GM12891 (cell line): ENCODE data around the gene C1GALT1.
A peak's percentile ranks its signal among the peaks of the same experiment; 100 is the strongest.

Source experiments
- POLR2A ChIP-seq: IDR thresholded peaks from 2 replicates; pipeline ENCODE4 v1.6.1; 2011; ENCODE audit warnings: low read depth, low read length, control low read depth
- POLR2AphosphoS5 ChIP-seq: IDR thresholded peaks from 2 replicates; pipeline ENCODE4 v1.6.1; 2011; ENCODE audit warnings: low read depth, low read length, control low read depth
- POU2F2 ChIP-seq: IDR thresholded peaks from 2 replicates; pipeline ENCODE4 v1.6.1; 2011; ENCODE audit warnings: low read depth, mild to moderate bottlenecking, control low read depth, low read length, moderate library complexity
- SPI1 ChIP-seq: IDR thresholded peaks from 2 replicates; pipeline ENCODE4 v1.6.1; 2011; ENCODE audit warnings: low read depth, low read length, control low read depth
- TAF1 ChIP-seq: IDR thresholded peaks from 2 replicates; pipeline ENCODE4 v1.6.1; 2011; ENCODE audit warnings: low read depth, low read length, control low read depth

DNA sequence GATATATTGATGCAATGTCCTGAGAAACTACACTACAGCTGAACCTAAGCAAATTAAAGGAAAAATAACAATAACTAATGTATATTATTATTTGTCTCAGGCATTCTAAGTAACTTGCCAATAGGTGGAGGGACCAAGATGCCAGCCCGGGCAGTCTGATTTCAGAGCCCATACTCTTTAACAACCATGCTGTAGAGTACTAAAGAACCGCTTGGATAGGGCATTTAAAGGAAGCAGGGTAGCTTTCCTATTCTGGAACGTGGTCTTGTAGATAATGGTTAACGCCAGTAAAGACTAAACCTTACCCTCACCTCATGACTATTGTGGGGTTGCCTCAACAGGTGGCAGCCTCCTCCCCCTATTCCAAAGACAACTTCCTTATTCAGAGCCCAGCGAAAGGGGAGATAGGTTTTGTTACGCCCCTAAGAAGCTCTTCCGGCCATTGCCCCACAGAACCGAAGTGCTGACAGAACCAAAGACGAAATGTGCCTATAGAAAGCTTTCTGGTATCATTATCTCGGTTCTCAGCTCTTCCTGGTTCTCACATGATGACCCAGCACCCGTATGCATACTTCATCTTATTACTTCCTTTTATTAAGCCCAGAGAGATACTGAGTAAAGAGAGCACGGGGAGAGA lies 707 bp upstream of the C1GALT1 start:
- no peak; the same call in 1 of the 2 replicates for TF ChIP-seq POU2F2
- TF ChIP-seq TAF1, result no peak
- TF ChIP-seq POLR2A, result no peak
- TF ChIP-seq POLR2AphosphoS5, result no peak
- 0 out of 2 replicates have a peak, but pooled peaks have one; percentile 9 for TF ChIP-seq SPI1
